ENCODE data around the gene CLMN. TPM values are rescaled to one million over a fixed set of nuclear protein-coding genes. Genes with fewer than 3 reads are reported as not detected.
"Not testable (repeated sequence)": the region's sequence is repeated elsewhere in the genome, so short reads cannot be mapped to it uniquely, and the experiment has no call there.

CLMN gene
- polyA plus RNA-seq, 1 donor from 2014 or later: 0.57 TPM

- Histone ChIP-seq H3K36me3 (ENCODE audit: insufficient read depth, low read length) (no peaks in the 10 kb centered on the region), H3K79me2 (replicated peaks; ENCODE audit: insufficient read depth, low read length) (no peaks in the 10 kb centered on the region), H3K9me2 (ENCODE audit: insufficient read depth, low read length) (no peaks in the 10 kb centered on the region), H3K27me3 (ENCODE audit: insufficient read depth, low read depth, low read length) (no peaks in the 10 kb centered on the region), H2AFZ (ENCODE audit: low read depth, low read length) (no peak overlapping the region), H3F3A (ENCODE audit: insufficient read depth, low read length, poor library complexity, severe bottlenecking) (no peaks in the 10 kb centered on the region), H3K9me3 (ENCODE audit: low read length) (no peaks in the 10 kb centered on the region), H3K4me2 (ENCODE audit: low read length) (no peak overlapping the region), H3K27ac (ENCODE audit: low read length) (no peak overlapping the region), H4K20me1 (ENCODE audit: insufficient read depth) (no peaks in the 10 kb centered on the region), H3K9ac (ENCODE audit: low read length) (no peak overlapping the region), H3K4me3 (ENCODE audit: low read length) (no peak overlapping the region)
- no peak for TF ChIP-seq REST (IDR thresholded peaks at IDR 0.05; ENCODE audit: borderline replicate concordance)
- no peak for TF ChIP-seq RAD21 (conservative IDR thresholded peaks at IDR 0.05)
- no peak for TF ChIP-seq POLR2AphosphoS5 (IDR thresholded peaks at IDR 0.05)
- TF ChIP-seq SMC3 (conservative IDR thresholded peaks at IDR 0.05; ENCODE audit: poor library complexity): no peak
- TF ChIP-seq TAF1 (IDR thresholded peaks at IDR 0.05; ENCODE audit: low read depth): no peak
- TF ChIP-seq EP300 (conservative IDR thresholded peaks at IDR 0.05; ENCODE audit: poor library complexity, severe bottlenecking): no peak
- TF ChIP-seq EZH2 (IDR thresholded peaks at IDR 0.05; ENCODE audit: borderline replicate concordance, insufficient read depth, low read length, poor library complexity, severe bottlenecking): no peak
- no peak for TF ChIP-seq MXI1 (conservative IDR thresholded peaks at IDR 0.05; ENCODE audit: poor library complexity, severe bottlenecking)
- TF ChIP-seq CTCF (IDR thresholded peaks at IDR 0.05; ENCODE audit: poor library complexity, severe bottlenecking): no peak
These were observed 33.1 kb downstream of the CLMN start for GRCh38 chr14:95286645-95287044.

GRCh38 chr14:95285566-95285965 lies 34.1 kb downstream of the CLMN start:
- Histone ChIP-seq H3K79me2 (replicated peaks; ENCODE audit: insufficient read depth, low read length) (no peaks in the 10 kb centered on the region), H4K20me1 (ENCODE audit: insufficient read depth) (no peaks in the 10 kb centered on the region), H3K27me3 (ENCODE audit: insufficient read depth, low read depth, low read length) (no peaks in the 10 kb centered on the region), H3K4me2 (ENCODE audit: low read length) (no peak overlapping the region), H3K9me2 (ENCODE audit: insufficient read depth, low read length) (no peaks in the 10 kb centered on the region), H3K4me3 (ENCODE audit: low read length) (no peak overlapping the region), H2AFZ (ENCODE audit: low read depth, low read length) (no peak overlapping the region), H3K9ac (ENCODE audit: low read length) (no peak overlapping the region), H3K27ac (ENCODE audit: low read length) (no peak overlapping the region), H3K9me3 (ENCODE audit: low read length) (no peaks in the 10 kb centered on the region), H3K36me3 (ENCODE audit: insufficient read depth, low read length) (no peaks in the 10 kb centered on the region), H3F3A (ENCODE audit: insufficient read depth, low read length, poor library complexity, severe bottlenecking) (no peaks in the 10 kb centered on the region)
- TF ChIP-seq POLR2AphosphoS5 (IDR thresholded peaks at IDR 0.05): no peak
- TF ChIP-seq TAF1 (IDR thresholded peaks at IDR 0.05; ENCODE audit: low read depth): no peak
- no peak for TF ChIP-seq MXI1 (conservative IDR thresholded peaks at IDR 0.05; ENCODE audit: poor library complexity, severe bottlenecking)
- TF ChIP-seq EP300 (conservative IDR thresholded peaks at IDR 0.05; ENCODE audit: poor library complexity, severe bottlenecking): no peak

GRCh38 chr14:95283802-95284201 lies 35.9 kb downstream of the CLMN start:
- not testable (repeated sequence) for H3K4me2 ChIP-seq (ENCODE audit: low read length); H3F3A ChIP-seq (ENCODE audit: insufficient read depth, low read length, poor library complexity, severe bottlenecking); H3K9ac ChIP-seq (ENCODE audit: low read length)

DNA sequence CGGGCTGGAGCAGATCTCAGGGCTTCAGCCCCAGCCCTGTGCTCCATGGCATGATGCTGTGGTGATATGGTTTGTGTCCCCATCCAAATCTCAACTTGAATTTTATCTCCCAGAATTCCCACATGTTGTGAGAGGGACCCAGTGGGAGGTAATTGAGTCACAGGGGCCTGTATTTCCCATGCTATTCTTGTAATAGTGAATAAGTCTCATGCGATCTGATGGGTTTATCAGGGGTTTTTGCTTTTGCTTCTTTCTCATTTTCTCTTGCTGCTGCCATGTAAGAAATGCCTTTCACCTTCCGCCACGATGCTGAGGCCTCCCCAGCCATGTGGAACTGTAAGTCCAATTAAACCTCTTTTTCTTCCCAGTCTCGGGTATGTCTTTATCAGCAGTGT lies 36.7 kb downstream of the CLMN start:
- not testable (repeated sequence) for H3K36me3 ChIP-seq (ENCODE audit: insufficient read depth, low read length); H3K9me3 ChIP-seq (ENCODE audit: low read length); H3K4me2 ChIP-seq (ENCODE audit: low read length); H3K79me2 ChIP-seq (replicated peaks; ENCODE audit: insufficient read depth, low read length); H3K27ac ChIP-seq (ENCODE audit: low read length); H3K9ac ChIP-seq (ENCODE audit: low read length); H2AFZ ChIP-seq (ENCODE audit: low read depth, low read length); H3K9me2 ChIP-seq (ENCODE audit: insufficient read depth, low read length); H3K27me3 ChIP-seq (ENCODE audit: insufficient read depth, low read depth, low read length); H3F3A ChIP-seq (ENCODE audit: insufficient read depth, low read length, poor library complexity, severe bottlenecking); H4K20me1 ChIP-seq (ENCODE audit: insufficient read depth); H3K4me3 ChIP-seq (ENCODE audit: low read length)

More at GRCh38 chr14:95283802-95284201, 35.9 kb downstream of the CLMN start:
- not testable (repeated sequence) for H3K9me3 ChIP-seq (ENCODE audit: low read length); H3K9me2 ChIP-seq (ENCODE audit: insufficient read depth, low read length); H3K36me3 ChIP-seq (ENCODE audit: insufficient read depth, low read length); H3K27me3 ChIP-seq (ENCODE audit: insufficient read depth, low read depth, low read length); H3K27ac ChIP-seq (ENCODE audit: low read length); H3K79me2 ChIP-seq (replicated peaks; ENCODE audit: insufficient read depth, low read length); H2AFZ ChIP-seq (ENCODE audit: low read depth, low read length); H4K20me1 ChIP-seq (ENCODE audit: insufficient read depth); H3K4me3 ChIP-seq (ENCODE audit: low read length)

Data from neural cell (in vitro differentiated cells).